ENCODE results near the gene HAPSTR1.

- TF ChIP-seq POLR2A (IDR thresholded peaks at IDR 0.05): no peak
- TF ChIP-seq, protein P1, sequence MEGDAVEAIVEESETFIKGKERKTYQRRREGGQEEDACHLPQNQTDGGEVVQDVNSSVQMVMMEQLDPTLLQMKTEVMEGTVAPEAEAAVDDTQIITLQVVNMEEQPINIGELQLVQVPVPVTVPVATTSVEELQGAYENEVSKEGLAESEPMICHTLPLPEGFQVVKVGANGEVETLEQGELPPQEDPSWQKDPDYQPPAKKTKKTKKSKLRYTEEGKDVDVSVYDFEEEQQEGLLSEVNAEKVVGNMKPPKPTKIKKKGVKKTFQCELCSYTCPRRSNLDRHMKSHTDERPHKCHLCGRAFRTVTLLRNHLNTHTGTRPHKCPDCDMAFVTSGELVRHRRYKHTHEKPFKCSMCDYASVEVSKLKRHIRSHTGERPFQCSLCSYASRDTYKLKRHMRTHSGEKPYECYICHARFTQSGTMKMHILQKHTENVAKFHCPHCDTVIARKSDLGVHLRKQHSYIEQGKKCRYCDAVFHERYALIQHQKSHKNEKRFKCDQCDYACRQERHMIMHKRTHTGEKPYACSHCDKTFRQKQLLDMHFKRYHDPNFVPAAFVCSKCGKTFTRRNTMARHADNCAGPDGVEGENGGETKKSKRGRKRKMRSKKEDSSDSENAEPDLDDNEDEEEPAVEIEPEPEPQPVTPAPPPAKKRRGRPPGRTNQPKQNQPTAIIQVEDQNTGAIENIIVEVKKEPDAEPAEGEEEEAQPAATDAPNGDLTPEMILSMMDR (IDR thresholded peaks at IDR 0.05): no peak
Observed at GRCh38 chr16:9062301-9062700, 29.1 kb upstream of the HAPSTR1 start.

All from right lobe of liver (tissue), 4 donors.